NB4 (cell line): ENCODE results near the gene ORMDL3.

ENCODE experiments used
- DNase-seq: peaks from one replicate; pipeline ENCODE4 v3.0.0; 2010; ENCODE audit warnings: low read depth
- H3K4me3 ChIP-seq: one replicate; pipeline ENCODE4 v1.5.1; 2011; ENCODE audit warnings: mild to moderate bottlenecking, low read depth, low read length, moderate library complexity
- MYC ChIP-seq: IDR thresholded peaks from 2 replicates; pipeline ENCODE4 v1.6.1; 2011; ENCODE audit warnings: low read depth, low read length
- POLR2A ChIP-seq: IDR thresholded peaks from 2 replicates; pipeline ENCODE4 v1.6.1; 2011; ENCODE audit warnings: mild to moderate bottlenecking; ENCODE audit not compliant: insufficient read length; ENCODE audit errors: extremely low read depth
- TF ChIP-seq, protein P1 (sequence below): IDR thresholded peaks from 2 replicates; pipeline ENCODE4 v1.6.1; 2011; ENCODE audit warnings: low read depth, low read length
- TF ChIP-seq, protein P2 (sequence below): IDR thresholded peaks from one replicate; pipeline ENCODE4 v1.5.1; 2012; ENCODE audit warnings: low read depth, low read length

Gene ORMDL3

DNA sequence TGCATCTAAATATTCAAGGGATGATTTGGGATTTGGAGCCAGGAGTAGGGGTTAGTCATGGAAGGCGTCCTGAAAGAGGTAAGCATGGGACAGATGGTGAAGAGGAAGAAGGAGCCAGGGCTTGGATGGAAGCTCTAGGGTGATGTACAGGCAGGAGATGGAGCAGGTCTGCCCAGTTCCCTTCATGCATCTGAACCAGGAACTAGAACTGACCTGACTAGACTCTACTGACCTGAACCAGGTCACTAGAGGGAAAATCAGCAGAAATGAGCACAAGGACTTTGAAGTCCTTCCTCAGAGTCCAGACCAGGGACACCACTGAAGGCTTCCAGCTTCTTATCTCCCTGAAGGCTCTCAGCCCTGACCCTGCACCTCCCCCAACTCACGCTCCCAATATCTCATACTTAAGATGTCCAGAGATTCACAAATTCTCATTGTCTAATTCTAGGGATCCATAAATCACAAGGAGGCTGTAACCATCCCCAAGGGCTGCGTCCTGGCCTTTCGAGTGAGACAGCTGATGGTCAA is 43.7 kb upstream of the ORMDL3 start:
- DNase-seq: no peak
- TF ChIP-seq, protein P1, sequence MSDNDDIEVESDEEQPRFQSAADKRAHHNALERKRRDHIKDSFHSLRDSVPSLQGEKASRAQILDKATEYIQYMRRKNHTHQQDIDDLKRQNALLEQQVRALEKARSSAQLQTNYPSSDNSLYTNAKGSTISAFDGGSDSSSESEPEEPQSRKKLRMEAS: no peak
- TF ChIP-seq MYC (no peak), POLR2A (no peak)
- TF ChIP-seq, protein P2, sequence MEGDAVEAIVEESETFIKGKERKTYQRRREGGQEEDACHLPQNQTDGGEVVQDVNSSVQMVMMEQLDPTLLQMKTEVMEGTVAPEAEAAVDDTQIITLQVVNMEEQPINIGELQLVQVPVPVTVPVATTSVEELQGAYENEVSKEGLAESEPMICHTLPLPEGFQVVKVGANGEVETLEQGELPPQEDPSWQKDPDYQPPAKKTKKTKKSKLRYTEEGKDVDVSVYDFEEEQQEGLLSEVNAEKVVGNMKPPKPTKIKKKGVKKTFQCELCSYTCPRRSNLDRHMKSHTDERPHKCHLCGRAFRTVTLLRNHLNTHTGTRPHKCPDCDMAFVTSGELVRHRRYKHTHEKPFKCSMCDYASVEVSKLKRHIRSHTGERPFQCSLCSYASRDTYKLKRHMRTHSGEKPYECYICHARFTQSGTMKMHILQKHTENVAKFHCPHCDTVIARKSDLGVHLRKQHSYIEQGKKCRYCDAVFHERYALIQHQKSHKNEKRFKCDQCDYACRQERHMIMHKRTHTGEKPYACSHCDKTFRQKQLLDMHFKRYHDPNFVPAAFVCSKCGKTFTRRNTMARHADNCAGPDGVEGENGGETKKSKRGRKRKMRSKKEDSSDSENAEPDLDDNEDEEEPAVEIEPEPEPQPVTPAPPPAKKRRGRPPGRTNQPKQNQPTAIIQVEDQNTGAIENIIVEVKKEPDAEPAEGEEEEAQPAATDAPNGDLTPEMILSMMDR: no peak
- H3K4me3 ChIP-seq: no peak overlapping the region

DNA sequence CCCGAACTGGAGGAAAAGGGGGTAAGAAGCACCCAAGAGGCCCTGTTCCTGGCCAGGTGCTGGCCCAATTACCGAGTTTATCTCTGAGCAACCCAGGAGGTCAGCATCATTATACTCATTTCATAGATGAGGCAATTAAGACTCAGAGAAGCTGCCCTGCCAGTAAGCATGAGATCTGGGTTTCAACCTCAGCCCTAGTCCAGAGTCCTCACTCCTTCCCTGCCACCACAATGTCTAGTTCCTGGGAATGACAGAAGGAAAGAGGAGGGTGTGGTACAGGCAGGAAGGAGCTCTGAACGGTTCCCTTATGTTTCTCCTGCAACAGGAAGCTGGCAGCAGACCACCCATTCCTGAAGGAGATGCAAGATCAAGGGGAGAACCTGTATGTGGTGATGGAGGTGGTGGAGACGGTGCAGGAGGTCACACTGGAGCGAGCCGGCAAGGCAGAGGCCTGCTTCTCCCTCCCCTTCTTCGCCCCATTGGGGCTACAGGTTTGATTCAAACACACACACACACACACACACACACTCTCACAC is 42.8 kb upstream of the ORMDL3 start:
- no peak overlapping the region for H3K4me3 ChIP-seq
- TF ChIP-seq POLR2A (no peak), MYC (no peak)
- TF ChIP-seq, protein P1: no peak
- TF ChIP-seq, protein P2: no peak
- DNase-seq: no peak

DNA sequence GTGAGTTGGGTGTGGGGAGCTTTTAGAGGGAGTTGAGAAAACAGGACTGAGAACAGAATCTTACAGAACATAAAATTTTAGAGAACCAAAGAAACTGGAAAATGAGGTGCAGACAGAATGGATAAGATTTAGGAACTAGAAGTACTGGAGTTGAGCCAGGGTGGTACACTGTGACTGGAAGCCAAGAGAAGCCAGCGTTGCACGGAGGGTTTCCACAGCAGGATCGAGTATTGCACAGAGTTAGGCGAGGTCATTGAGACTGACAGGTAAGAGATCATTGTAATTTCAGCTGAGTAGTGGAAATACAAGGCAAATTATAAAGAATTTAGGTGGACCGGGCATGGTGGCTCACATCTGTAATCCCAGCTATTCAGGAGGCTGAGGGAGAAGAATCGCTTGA is 42.0 kb upstream of the ORMDL3 start:
- H3K4me3 ChIP-seq: no peak overlapping the region

DNA sequence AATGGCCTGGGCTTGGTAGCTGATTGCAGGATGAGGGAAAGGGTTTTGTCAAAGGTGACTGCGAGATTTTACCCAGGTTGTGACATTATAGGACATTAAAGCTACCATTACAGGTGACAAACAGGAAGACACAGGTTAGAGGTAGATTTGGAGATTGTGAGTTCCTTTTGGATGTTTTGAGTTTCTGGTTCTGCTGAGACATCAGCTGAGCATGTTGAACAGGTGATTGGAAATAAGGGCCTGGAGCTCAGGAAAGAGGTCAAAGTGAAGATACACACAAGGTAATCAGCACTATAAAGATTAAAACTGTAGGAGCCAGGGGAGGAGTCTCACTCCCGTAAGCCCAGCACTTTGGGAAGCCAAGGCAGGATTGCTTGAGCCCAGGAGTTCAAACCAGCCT is 41.4 kb upstream of the ORMDL3 start:
- TF ChIP-seq, protein P2: no peak
- TF ChIP-seq POLR2A: no peak
- TF ChIP-seq, protein P1: no peak
- no peak for TF ChIP-seq MYC
- H3K4me3 ChIP-seq: no peak overlapping the region

More for the DNA sequence above, 42.0 kb upstream of the ORMDL3 start:
- no peak for TF ChIP-seq MYC
- no peak for DNase-seq

DNA sequence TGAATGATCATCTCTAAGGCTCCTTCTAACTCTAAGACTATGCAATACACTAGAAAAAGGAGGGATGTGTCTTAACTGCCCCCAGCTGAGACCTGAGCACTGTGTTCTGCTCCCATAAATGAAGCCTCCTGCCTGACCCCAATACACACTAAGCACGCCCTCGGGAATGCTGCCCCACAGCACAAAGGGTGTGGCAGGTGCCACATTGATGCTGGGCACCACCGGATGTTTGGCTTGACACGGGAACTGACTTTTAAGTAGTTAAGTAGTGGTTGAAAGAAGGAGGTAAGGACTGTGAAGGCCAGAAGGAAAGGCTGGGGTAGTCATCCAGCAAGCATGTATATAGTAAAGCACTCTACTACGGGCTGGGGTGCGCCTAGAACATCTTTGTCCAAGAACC is 39.4 kb upstream of the ORMDL3 start:
- no peak for TF ChIP-seq POLR2A
- TF ChIP-seq, protein P2: no peak
- TF ChIP-seq, protein P1: no peak
- TF ChIP-seq MYC: no peak
- no peak overlapping the region for H3K4me3 ChIP-seq
- no peak for DNase-seq

More for the DNA sequence above, 41.4 kb upstream of the ORMDL3 start:
- no peak for DNase-seq

DNA sequence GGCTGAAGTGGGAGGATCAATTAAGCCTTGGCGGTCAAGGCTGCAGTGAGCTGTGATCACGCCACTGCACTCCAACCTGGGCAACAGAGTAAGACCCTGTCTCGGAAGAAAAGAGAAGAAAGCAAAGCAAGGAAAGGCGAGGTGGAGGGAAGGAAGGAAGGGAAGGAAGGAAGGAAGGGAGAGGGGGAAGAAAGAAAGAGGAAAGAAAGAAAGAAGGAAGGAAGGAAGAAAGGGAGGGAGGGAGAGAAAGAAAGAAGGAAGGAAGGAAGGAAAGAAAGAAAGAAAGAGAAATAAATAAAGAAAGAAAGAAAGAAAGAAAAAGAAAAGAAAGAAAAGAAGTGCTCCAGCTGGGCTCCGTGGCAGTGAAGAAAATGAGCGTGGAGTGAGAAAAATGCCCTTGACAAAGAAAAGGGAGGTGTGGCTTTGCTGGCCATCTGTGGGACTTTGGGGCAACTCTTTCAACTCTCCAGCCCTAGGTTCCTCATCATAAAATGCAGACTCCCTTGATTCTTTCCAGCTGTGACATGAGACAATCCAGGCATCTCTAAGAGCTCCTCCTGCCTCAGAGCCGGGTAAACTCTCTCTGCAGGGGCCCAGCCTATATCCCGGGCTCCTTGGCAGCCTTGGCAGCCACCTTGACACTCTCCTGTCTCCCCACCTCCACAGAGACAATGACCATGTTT is 37.8 kb upstream of the ORMDL3 start:
- no peak overlapping the region for H3K4me3 ChIP-seq
- no peak for DNase-seq
- TF ChIP-seq, protein P2: no peak
- TF ChIP-seq POLR2A: no peak
- TF ChIP-seq, protein P1: no peak
